HG02623 (cell line): ENCODE measurements around the gene PRUNE2.
"Not testable (repeated sequence)": the region's sequence is repeated elsewhere in the genome, so short reads cannot be mapped to it uniquely, and the experiment has no call there.

Experiments
- ATAC-seq: cut with Tn5 transposase; IDR thresholded peaks from one replicate; pipeline ENCODE4 v1.9.1; 2021; ENCODE audit warnings: moderate library complexity; ENCODE audit not compliant: unreplicated experiment

PRUNE2 gene

GRCh38 chr9:76868897-76869296, 37.0 kb downstream of the PRUNE2 start:
- ATAC-seq = no peak

GRCh38 chr9:76866689-76867088, 39.2 kb downstream of the PRUNE2 start:
- ATAC-seq = no peak

DNA sequence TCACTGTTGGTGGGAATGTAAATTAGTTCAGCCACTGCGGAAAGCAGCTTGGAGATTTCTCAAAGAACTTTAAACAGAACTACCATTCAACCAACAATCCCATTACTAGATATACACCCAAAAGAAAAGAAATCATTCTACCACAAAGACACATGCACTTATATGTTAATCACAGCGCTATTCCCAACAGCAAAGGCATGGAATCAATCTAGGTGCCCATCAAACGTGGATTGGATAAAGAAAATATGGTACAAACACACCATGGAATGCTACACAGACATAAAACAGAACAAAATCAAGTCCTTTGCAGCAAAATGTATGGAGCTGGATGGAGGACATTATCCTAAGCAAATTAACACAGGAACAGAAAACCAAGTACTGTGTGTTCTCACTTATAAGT, 42.1 kb downstream of the PRUNE2 start:
- ATAC-seq = no peak

- ATAC-seq = no peak
Measured at GRCh38 chr9:76859860-76860259, 46.1 kb downstream of the PRUNE2 start.

DNA sequence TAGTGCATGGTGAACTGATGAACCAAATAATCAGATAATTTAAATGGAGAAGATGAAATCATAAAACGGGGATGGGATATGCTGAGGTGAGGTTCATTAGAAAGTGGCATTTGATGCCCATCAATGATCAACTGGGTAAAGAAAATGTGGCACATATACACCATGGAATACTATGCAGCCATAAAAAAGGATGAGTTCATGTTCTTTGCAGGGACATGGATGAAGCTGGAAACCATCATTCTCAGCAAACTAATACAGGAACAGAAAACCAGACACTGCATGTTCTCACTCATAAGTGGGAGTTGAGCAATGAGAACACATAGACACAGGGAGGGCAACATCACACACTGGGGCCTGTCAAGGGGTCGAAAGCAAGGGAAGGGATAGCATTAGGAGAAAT, 47.7 kb downstream of the PRUNE2 start:
- ATAC-seq = not testable (repeated sequence)

GRCh38 chr9:76856016-76856415, 49.9 kb downstream of the PRUNE2 start:
- ATAC-seq = no peak

GRCh38 chr9:76855015-76855414, 50.9 kb downstream of the PRUNE2 start:
- no peak for ATAC-seq

GRCh38 chr9:76852026-76852425, 53.9 kb downstream of the PRUNE2 start:
- ATAC-seq = no peak

- no peak for ATAC-seq
Measured at GRCh38 chr9:76846297-76846696, 59.6 kb downstream of the PRUNE2 start.

DNA sequence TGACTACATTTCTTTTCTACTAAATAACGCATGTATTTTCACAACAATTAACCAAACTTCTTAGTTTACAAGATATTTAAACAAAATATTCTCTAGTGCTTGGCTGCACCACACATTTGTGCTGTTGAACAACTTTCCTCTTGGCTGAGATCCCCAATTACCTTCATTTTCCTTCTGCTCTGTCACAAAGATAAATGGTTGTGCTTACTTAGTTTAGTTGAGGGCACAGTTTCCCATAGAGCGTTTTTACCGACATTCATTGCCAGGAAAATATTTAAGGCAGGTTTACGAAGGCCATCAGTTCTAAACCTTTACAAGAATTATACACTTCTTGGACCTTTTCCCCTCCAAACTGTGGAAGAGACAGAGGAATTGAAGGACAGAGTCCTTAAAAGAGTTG, 60.7 kb downstream of the PRUNE2 start:
- ATAC-seq = no peak

- ATAC-seq = no peak
Measured at GRCh38 chr9:76835571-76836283, 70.2 kb downstream of the PRUNE2 start.

DNA sequence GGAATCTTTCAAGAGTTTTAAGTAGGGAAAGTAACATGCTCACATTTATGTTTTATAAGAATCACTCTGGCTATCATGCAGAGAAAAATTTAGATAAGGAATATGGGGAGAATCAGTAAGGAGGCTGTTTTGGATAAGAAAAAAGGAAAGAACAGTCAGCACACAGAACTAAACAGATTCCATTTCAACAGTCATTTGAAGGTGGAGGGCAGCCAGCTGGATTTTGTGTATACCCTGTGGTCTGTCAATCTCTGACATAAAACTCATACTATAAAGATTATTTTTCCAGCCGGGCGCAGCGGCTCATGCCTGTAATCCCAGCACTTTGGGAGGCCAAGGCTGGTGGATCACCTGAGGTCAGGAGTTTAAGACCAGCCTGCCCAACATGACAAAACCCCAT, 77.5 kb downstream of the PRUNE2 start:
- ATAC-seq = no peak

DNA sequence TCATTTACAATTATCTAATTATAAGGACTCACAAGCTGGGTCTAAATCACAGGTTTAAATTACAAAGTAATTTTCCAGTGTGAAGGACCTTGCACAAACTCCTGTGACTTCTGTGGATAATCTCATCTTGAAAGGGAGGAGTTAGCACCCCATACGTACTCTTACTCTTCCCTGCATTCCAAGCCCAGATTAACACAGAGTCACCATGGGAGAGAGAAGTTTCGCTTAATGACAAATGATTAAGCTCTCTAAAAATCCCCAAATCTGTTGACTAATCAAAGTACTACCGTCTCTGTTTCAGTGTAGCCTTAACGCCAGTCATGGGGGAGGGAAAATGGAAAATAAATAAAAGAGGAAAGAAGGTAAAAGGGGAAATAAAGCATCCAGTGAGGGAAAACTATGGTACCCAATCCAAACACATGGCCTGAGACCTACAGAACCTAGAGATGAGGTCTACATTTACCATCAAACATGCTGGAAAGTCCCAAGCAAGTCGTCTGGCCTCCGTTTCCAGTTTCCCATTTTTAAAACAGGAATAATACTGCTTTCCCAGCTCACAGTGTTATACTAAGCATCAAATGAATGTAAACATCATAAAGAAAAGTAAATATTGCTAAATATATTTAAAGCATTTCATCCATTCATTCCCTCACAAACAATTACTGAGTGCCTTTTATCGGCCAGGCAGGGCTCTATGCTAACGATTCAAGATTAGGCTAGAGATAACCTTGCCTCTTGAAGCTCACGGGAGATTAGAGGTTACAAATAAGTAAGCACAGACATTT, 78.4 kb downstream of the PRUNE2 start:
- ATAC-seq = no peak

DNA sequence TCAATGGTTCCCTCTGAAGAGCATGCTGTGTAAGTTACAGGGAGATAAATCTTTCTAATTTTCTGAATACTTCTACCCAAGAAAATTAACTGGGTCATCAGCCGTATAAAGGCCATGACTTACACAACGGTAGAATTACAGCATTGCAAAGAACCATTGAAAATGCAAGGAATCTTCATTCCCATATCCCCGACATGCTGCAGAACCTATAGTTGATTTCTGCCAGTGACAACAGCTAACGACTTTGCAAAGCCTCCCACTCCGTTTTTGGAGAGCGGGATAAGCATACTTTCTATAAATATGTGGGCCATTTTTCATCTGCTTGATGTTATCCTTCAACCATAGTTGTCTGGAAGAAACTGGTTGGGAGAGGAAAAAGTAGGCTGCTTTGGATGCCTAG, 85.5 kb downstream of the PRUNE2 start:
- no peak for ATAC-seq

GRCh38 chr9:76818271-76818670, 87.6 kb downstream of the PRUNE2 start:
- no peak for ATAC-seq

GRCh38 chr9:76817489-76817888, 88.4 kb downstream of the PRUNE2 start:
- no peak for ATAC-seq

GRCh38 chr9:76812591-76812990, 93.3 kb downstream of the PRUNE2 start:
- no peak for ATAC-seq

- ATAC-seq = no peak
Measured at GRCh38 chr9:76810377-76810957, 95.4 kb downstream of the PRUNE2 start.

GRCh38 chr9:76808636-76809035, 97.3 kb downstream of the PRUNE2 start:
- ATAC-seq = no peak

GRCh38 chr9:76803762-76804161, 102.2 kb downstream of the PRUNE2 start:
- no peak for ATAC-seq

DNA sequence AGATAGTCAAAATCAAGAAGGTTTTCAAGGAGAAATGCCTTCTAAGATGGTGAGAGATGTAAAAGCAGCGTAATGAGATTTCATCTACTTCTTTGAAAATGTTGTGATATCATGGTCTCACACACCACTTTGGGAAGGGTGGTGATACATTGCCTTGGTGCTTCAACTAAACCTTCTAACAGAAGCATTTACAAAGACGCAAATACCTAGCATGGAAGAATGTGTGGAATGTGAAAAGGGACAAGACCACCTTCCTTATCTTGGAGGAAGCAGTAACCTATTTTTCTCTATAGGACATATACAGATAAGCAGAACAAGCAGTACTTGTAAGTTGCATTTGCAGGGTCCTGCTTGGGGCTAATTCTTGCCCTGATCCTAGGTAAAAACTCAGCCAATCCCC, 102.8 kb downstream of the PRUNE2 start:
- ATAC-seq = no peak

GRCh38 chr9:76800901-76801300, 105.0 kb downstream of the PRUNE2 start:
- no peak for ATAC-seq
